Measurements from ENCODE around the gene TUG1.

TUG1 gene

DNA sequence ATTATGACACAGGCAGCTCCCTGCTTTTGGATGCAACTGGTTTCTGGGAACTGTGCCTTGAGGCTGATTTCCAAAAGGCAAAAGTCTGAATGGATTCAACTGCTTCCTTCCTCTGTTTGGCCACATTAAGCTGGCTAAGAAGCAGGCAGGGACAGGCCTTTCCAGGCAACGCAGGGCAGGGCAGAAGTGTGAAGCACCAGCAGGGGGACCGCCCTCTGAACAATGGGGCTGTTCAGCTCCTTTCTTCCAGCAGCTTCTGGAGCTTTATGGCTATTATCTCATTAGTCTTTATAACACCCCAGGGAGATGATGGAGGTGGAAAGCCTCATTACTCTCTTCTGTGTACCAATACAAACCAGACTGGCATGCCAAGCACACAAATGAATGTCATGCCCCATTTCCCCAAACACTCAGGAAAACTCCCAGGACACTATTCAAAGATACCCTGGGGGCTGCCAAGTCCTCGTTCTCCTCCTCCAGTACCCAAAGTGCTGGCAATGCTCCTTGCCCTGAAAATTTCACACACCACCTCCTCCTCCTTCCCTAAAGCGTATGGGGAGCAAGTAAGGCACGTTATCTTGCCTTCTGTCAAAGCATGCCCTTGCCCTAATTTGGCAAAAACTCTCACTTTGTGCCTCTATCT is 21.8 kb upstream of the TUG1 start:
- DNase-seq, result peak in 49 of 56 donors; percentile 17 to 85 (median 51)

- peak in 2 of 56 donors; percentile 39 to 50 for DNase-seq
These were observed 21.1 kb upstream of the TUG1 start for GRCh38 chr22:30947816-30948454.

- no peak for DNase-seq
These were observed 20.1 kb upstream of the TUG1 start for GRCh38 chr22:30948930-30949342.

DNA sequence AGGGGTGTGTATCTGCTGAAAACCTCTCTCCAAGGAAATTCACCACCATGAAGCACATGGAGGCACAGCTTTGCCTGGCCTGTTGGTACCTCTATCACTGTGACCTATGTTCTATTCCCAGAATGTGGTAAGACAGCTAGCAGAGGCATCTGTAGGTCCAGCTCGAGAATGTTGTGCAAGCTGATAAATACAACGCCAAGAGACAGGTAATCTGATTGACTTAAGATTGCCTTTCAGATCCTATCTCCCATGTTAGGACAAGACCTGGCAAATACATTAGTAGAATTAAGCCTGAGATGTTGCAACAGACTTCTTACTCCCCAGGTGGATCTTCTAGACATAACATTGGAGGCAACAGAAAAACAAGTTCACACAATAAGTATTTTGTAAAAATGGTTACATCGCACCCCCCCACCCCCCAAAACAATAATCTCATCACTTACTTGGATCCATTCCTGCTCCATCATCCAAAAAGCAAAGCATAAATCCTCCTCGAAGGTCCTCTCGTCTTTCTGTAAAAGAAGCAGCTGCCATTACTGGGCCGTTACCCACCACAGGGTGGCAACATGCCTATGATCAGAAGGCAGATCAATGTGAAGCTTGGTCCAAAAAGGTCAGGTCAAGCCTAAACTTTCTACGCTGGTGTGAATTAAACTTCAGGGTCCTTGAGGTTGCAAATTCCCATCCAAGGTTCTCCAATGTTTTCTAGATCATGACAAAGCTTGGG is 19.0 kb upstream of the TUG1 start:
- DNase-seq, result no peak

DNA sequence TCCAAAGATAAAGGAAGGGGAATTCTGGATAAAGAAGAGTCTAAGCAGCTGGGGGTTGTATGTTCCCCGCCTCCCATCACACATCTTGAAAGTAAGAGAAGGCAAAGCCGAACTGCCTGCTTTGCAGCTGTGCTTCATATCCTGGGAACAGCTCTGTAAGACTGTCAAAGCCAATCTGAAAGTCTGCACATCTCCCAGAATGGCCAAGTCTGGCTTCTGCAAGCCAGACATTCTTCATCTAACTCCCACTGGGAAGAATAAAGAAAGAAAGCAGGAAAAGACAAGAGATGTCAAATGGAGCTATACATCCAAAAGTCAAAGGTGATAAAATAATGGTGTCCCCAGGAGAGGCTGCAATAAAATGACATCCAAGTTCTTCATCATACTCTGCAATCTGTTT is 15.9 kb upstream of the TUG1 start:
- DNase-seq, result no peak

DNA sequence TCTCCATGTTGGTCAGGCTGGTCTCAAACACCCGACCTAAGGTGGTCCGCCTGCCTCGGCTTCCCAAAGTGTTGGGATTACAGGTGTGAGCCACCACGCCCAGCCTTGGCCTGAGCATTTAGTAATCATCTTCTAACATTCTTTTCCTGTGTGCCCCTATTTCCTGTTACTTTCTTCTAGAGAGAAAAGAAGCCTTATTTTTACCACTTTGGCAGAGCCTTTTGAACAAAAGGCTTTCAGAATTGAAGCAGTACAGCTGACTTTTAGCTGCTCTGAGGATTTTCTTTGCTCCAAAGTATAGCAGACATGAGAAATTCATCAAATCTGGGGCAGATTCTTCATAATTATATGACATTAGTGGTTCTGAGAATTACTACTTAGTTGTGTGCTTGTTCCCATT is 13.9 kb upstream of the TUG1 start:
- DNase-seq, result no peak

- DNase-seq, result no peak
These were observed 4.2 kb upstream of the TUG1 start for GRCh38 chr22:30964858-30965257.

- DNase-seq, result peak in 13 of 56 donors; percentile 31 to 80 (median 64)
These were observed 796 bp upstream of the TUG1 start, which contains the start of gene MORC2 for GRCh38 chr22:30968015-30968923. Gene MORC2 (minus strand): TSS chr22:30968774. CDS start chr22:30967889, 885 bp downstream.

DNA sequence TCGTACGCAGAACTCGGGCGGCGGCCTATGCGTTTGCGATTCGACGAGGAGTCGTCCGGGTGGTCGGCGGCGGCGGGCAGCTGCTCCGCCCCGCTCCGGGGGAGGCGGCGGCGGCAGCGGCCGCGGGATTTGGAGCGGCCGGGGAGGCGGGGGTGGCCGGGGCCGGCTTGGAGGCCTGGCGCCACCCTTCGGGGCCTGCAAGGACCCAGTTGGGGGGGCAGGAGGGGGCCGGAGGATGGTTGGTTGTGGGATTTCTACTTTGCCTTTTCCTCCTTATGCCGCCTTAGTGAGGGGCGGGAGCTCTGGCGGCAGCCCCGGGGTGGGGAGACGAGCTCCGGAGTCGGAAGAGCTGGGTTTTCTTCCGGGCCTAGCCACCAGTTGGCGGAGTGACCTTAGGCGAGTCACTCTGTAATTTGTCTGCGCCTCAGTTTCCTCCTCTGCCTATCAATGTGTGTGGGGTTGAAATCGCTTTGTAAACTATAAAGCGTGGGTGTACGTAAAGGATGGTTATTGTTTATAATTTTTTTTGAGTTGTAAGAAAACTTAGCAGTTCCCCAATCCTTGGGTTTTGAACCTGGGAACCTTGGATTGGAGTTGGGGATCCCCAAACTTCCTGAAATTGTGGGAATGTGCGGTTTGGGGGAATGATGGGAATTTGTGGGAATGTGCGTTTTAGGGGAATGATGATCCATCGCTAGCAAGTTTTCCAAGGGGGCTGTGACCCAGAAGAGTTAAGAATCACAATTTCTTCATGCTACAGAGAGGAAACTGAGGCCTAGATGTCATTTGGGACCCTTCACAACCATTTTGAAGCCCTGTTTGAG is 679 bp downstream of the TUG1 start:
- DNase-seq, result peak in 15 of 56 donors; percentile 3 to 64 (median 30)

- no peak for DNase-seq
These were observed 1.3 kb downstream of the TUG1 start for GRCh38 chr22:30970356-30970746.

- no peak for DNase-seq
These were observed 9.4 kb downstream of the TUG1 start for GRCh38 chr22:30978304-30978962.

GRCh38 chr22:30979932-30980331 is 10.9 kb downstream of the TUG1 start:
- no peak for DNase-seq

DNA sequence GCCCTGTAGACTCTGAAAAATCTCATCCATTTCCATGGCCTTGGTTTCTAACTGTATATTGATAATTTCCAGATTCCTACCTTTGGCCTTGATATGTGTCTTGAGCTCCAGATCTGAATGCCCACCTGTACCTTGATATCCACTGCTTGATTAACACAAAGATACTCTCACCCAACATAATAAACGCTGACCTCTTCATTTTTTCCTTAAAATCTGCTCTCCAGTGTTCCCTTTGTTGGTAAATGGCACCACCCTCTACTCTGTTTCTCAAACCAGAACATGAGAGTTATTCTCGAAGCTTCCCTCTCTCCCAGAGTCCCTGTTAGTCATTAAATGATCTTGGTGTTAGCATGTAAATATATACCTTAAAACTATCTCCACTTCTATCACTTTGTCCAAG is 13.4 kb downstream of the TUG1 start:
- DNase-seq, result no peak

DNA sequence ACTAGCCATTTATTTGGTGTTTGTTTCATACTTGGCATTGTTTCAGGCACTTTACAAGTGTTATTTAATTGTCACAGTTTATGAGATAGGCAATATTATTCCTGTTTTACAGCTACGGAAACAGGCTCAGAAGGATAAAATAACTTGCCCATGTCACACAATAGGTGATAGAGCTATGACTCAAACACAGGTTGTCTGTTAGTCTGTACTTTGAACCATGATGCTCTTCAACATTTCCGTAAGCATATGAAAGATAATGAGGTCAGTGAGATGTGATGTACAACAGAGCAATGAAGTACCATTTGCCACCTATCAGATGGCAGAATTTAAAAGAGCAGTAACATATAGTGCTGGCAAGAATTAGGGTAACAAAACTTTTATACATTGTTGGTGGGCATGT is 15.3 kb downstream of the TUG1 start:
- DNase-seq, result no peak

- peak in 2 of 56 donors; percentile 11 to 32 for DNase-seq
These were observed 16.6 kb downstream of the TUG1 start for GRCh38 chr22:30985561-30986208.

DNA sequence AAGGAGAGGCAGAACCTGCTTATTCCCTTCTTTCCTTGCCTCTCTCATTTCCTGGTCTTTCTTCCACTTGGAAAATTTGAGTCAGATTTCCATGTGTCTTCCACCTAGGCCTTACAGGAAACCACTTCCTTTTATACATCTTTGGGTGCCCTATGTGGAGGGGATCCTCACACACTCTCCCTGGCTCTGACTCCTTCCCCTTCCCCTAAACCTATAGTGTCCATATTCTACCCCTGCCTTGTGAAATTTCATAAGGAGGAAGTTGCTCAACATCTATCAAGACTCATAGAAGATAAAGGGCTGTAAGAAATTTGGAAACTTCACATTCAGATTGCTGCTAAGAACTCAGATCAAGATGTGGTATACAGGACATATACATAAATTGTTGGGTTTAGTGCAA is 20.4 kb downstream of the TUG1 start:
- no peak for DNase-seq

- no peak for DNase-seq
These were observed 21.6 kb downstream of the TUG1 start for GRCh38 chr22:30990690-30991089.

- DNase-seq, result no peak
These were observed 23.5 kb downstream of the TUG1 start for GRCh38 chr22:30992565-30992964.

DNA sequence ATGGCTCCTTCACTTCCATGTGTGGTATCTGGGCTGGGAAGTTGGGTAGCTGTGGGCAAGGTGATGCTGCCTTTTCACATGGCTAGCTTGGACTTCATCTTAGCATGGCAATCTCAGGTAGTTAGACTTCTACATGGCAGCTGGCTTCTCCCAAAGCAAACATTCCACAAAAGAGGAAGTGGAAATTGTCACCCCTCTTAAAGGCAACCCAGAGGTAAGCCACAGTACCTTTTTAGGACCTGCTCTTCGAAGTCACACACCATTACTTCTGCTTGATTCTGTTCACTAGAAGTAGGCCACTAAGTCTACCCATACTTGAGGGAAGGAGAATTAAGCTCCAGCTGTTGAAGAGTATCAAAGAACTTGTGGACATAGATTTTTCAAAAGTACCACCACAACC is 25.9 kb downstream of the TUG1 start:
- DNase-seq, result no peak
